ENCODE data around the gene MRPL48.
"Not testable (repeated sequence)": the region's sequence is repeated elsewhere in the genome, so short reads cannot be mapped to it uniquely, and the experiment has no call there.

The MRPL48 gene

DNA sequence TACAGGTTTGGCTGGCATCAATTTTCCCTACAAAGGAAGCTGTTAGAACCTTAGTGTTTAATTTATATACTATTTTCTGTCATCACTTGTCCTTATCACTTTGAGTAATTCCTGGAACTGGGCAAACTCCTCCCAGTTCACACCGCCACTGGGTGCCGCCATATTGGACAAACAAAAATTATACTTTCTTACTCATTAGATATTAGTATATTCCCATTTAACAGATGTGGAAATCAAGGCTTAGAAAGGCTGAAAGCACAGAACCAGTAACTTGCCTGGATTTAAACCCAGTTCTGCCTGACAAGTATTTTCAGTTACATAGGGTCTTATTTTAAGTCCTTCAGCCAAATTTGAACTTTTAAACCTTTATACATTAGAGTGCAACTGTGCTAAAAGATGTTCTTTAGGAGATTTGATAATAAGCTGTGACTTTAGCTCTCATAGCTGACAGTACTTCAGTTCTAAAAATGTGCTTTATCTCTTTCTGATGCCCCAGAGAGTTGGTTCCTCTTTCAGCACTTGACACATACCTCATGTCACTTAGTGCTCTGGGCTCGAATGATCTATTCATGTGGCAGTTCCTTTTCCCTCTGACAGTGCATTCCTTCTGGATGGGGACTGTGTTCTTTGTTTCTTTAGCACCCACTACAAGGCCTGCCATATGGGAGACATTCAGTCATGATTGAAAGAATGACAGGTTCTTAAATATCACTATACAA lies 63.5 kb downstream of the MRPL48 start:
- no peak for DNase-seq

DNA sequence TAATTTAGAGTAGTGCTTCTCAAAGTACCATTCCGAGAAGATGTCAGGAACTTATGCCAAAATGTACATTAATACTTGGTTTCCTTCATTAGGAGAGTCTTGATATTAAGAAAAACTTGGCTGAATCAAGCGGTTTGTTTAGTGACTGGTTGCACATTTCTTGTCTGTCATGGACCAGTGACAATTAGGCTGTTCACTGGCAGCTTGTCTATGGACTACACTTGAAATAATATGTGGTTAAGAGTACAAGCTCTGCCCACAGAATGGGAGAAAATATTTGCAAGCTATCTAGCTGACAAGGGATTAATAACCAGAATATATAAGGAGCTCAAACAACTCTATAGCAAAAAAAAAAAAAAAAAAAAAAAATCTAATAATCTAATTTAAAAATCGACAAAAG lies 64.4 kb downstream of the MRPL48 start:
- no peak for DNase-seq

DNA sequence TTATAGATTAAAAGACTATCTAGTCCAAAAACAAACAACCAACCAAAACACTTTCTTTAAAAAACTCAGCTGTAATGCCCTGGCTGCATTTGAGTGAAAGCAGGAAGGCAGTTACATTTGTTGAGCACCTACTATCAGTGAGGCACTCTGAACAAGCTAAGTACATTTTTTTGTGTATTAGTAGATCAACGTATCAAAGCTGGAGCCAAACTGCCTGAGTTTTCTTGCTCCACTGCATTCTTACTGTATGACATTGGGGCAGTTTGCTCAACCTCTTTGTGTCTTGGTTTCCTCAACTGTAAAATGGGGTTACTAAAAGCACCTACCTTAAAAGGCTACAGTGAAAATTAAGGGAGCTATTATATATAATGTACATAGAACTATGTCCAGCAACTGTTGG lies 67.0 kb downstream of the MRPL48 start:
- DNase-seq: no peak

DNA sequence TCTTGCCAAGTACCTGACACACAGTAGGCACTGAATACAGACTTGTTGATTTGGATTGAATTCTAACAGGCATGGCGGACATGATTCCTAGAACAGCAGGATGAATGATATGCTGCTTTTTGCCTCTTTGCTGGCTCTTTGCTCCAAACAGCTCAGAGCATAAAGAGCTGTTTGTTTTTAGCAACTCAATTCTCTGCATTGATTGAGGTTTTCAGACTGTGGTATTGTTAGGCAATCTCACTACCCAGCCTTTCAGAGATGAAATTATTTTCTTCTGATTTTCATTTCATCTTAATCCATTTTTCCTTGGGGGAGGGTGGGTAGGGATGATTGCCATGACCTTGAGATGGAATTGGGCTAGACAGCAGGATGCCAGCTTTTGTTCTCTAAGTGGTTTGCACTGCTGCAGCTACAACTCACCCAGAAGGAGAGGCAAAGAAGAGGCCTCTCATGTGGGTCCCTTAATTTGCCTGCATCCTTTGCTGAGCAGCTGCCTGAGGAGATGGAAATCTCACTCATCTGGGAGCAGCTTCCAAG lies 68.4 kb downstream of the MRPL48 start:
- no peak for DNase-seq

DNA sequence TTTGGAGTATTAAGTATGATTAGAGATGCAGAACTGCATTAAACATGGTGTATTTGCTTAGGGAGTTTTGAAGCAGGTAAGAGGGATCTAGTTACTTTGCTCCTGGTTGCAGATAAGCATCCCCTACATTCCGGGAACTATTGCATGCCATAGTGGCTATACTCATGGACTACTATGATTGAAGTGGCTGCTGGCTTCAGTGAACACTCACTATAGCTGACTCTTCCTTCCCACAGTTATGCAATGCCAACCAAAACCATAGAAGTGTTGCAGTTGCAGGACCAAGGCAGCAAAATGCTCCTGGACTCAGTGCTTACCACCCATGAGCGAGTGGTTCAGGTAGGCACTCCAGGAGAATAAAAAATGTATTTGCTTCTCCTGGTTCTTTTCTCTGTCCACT lies 72.0 kb downstream of the MRPL48 start:
- no peak for DNase-seq

DNA sequence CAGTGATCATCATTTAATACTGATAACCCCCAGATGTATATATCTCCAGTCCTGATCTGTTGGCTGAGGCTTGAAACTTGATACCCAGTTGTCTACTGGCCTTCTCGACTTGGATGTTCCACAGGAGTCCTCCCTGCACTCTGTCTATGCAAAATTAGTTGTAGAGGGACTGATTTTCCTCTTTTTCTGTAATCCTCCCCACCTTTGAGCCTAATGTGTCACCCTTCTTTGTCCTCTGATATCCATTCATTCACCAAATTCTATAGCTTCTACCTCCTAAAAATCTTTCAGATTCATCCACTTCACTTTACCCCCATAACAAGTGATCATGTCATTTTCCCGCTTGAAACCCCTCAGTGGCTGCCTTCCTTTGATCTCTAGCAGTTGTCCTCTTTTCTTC lies 72.5 kb downstream of the MRPL48 start:
- DNase-seq: no peak

DNA sequence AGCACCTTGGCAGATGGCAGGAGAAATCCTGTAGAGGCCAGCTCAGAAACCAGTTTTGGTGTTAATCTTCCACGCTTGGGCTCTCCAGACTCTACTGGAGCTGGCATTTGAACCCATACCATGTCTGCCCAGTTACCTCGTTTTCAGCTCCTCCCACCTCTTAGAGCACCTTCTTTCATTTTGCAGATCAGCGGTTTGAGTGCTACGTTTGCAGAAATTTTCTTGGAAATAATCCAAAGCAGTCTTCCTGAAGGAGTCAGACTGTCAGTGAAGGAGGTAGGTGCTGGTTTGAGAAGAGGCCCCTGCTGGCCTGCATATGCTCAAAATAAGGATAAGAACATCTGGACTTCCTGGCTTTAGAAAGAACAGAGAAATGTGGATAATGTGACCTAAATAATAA lies 75.3 kb downstream of the MRPL48 start:
- DNase-seq: no peak

DNA sequence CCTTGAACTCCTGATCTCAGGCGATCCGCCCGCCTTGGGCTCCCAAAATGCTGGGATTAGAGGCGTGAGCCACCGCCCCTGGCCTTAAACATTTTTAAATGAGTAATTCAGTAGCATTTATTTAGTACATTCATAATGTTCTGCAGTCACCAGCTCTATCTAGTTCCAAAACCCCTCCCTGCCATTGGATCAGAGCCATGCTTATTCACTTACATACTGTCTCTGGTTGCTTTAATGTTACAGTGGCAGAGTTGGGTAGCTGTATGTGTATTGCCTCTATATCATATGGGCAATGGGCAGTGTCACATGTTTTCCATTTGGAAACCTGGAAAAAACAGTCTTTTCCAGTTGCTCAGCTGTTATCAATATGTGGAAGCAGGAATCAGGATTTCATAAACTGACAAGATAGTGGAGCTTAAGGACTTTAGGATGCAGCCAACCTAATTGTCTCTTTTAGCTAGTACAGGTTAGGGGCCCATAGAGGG lies 78.5 kb downstream of the MRPL48 start:
- peak; percentile 64 for DNase-seq

DNA sequence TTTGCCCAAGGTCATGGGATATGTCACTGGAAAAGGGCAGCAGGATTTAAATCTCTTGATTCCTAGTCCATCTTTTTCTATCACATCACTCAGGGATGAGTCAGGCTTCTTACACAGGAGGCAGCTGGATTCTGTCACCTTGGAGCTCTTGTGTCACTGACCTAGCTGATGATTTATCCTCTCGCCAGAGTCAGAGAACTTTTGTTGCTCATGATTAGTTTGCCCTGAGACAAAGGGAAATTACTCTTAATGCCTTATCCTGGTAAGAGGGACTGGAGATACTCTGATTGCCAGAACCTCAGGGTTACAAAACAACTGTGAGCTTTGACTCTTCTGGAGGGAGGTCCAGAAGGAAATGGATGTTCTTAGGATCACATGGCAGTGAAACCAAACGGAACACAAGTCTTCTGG lies 78.9 kb downstream of the MRPL48 start:
- peak; percentile 80 for DNase-seq

DNA sequence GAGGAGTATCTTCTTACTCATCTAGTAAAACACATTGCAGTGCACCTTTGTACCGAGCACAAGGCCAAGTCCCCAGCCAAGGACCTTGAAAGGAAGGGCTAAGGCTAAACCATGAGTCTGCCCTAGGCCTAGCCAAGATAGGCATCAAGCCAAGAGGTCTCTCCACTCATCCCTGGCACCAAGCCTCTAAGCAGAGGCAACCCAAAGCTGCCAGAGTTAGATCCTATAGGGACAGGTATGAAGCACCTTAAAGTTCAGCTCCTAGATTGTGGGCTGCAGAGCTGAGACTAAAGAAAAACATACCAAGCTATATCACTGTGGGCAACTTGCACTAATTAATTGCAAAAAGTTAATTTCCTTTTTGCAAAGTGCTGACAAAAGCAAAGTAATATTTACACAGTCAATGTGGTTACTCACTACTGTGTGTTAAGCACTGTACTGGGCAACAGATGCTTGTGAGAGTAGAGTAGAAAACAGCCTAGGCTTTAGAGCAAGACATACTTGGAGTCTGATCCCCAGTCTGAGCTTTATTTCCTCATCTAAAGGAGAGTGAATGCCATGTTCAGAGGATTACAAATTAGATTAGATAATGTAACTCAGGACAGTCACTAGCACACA lies 81.8 kb downstream of the MRPL48 start:
- DNase-seq: no peak

DNA sequence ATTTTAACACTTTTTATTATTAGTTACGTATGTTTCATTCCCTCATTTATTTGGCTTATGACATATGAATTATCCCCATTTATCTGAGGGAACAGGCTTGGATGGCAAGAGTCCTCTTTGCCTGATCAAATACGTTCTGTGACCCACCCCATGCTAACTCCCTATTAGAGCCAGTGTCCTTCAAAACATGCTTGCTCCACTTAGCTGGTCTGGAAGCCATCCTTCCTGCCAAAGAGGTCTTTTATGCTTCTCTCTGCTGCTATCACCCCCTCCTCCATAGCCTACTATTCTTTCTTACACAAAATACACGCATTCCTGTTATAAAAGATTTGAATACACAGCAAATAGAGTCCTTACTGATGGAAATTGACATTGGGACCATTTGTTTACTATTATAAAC lies 82.6 kb downstream of the MRPL48 start:
- DNase-seq: no peak

DNA sequence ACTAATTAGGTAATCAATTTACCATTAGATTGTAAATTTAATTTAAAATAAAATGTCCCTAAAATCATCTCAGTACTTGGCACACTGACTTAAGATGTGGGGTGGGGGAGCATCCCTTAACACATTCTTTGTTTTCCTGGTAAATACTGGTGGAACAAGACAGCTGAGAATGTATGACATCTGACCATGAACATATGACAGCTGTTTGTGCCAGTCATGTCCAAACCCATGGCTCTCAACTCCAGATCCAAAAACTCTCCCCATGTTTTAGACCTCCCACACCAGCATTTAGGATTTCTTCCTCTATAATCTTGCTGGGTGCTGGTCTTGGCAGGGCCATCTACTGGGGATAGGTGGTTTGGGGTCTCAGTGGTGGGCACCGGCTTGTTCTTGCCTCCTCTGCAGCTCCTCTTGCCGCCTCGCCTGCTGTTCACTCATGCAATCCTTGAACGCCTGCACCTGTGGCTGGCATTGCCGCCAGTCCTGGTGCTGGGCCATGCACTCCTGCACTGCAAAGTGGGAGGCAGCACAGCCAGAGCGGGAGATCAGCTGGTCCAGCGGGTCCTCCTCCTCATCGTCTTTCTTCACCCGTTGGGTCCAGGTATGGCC lies 85.2 kb downstream of the MRPL48 start:
- DNase-seq: no peak

DNA sequence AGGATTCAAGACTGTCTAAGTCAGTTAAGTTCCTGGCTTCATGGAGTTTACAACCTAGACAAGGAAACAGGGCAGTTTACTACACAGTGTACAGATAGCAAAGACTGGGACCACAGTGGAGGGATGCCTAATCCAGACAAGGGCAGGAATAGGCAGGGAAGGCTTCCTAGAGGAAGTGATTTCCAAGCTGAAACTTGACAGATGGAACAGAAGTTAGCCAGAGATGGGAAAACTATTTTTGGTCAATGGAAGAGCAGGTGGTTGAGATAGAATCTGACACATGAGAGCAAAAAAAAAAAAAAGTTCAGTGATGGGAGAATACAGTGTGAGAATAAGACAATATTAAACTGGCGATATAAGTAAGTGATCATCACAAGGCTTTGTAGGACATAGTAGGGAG lies 87.7 kb downstream of the MRPL48 start:
- no peak for DNase-seq

DNA sequence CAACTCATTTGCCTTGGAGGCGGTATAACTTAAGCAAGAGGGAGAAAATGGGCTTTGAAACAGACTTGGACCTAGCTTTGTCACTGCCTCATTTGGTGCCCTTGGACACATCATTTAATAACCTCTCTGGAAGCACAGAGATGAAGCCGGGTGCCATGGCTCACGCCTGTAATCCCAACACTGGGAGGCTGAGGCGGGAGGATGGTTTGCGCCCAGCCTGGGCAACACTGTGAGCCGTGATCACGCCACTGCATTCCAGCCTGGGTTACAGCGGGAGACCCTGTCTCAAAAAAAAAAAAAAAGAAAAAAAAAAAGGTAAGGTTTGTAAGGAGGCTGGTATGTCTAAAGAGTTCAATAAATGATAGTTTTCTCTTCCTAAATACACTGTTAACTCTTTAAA lies 88.2 kb downstream of the MRPL48 start:
- DNase-seq: no peak

DNA sequence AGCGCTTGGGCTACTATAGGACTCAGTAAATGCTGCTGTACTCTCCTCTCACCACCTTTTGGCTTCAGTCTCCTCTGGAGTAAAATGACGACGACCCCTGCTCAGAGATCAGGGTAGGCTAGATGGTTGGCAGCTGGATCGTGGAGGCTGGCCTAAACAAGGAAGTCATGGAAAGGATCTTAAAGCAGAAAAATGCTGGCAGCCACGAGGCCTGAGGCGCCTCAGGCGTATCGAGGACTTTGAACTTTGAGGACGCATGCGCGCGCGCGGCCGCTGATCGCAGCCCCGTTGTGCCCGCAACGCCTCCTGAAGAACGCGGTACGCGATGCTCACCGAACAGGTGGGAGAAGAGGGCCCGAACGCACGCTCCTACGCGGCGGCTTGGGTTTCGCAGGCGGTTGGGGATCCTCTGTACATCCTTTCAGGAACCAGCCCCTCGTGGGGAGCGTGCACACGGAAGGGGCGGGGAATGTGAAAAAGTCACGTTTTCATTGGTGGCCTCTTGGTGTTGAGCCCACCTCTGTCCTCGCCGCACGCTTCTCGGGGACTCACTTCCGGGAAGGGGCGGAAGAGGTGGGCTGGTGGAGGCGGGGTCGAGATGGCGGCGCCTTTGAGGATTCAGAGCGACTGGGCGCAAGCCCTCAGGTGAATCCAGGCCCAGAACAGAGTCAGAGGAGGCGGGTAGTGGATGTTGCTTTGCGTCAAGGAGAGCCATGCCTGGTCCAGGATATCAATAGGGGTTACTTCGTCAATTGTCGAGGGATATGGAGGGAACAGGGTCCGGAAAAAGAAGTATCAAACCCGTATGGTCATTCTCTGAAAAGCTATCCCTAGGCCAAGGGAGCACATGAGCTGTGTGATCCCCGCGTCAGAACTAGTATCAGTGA lies 89.0 kb downstream of the MRPL48 start, which contains the start of the genes COA4 and PAAF1:
TSS of gene COA4 (minus strand) at position 423 of the 887 bp plus-strand sequence. CDS start 3,468 bp downstream, outside the sequence.
TSS of gene PAAF1 (plus strand) at position 576 of the 887 bp plus-strand sequence. CDS start at position 599, 23 bp downstream.
- peak; percentile 96 for DNase-seq

DNA sequence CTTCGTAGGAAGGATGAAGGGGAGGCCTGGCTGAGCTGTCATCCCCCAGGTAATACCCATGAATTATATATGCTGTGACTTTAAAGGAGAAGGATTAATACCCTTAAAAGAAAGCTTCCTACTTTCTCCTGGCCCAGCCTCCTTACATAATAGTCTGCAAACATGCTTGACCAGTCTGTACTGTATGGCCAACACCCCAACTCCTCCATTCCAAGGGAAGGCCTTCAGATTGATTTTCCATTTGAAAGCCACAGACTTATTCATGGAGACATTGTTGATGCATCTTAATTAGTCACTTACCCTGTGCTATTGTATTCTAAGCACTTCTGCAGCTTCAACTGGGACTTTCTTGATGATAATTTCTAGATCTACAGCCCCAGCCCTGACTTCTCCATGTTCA lies 91.1 kb downstream of the MRPL48 start:
- no peak for DNase-seq

DNA sequence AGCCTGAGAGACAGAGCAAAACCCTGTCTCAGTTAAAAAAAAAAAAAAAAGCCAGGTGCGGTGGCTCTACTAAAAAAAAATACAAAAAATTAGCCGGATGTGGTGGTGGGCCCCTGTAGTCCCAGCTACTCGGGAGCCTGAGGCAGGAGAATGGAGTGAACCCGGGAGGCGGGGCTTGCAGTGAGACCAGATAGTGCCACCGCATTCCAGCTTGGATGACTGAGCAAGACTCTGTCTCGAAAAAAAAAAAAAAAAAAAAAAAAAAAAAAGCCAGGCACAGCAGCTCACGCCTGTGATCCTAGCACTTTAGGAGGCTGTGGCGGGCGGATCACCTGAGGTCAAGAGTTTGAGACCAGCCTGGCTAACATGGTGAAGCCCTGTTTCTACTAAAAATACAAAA lies 92.8 kb downstream of the MRPL48 start:
- DNase-seq: not testable (repeated sequence)

DNA sequence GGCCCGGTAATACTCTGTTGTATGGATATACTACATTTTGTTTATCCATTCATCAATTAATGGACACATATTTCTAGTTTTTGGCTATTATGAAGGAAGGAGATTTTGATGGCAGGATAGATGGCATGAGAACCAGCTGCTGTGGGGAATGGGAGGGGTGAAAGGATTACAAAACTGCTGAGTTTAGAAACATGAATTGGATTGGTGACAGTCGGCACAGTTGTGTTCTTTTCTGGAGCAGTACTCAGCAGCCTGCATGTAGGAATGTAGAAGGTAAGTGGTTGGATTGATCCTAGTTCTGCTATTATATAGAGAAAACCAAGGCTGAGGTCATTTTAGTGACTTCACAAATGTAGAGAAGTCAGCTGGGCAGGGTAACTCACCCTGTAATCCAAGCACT lies 96.2 kb downstream of the MRPL48 start:
- no peak for DNase-seq

DNA sequence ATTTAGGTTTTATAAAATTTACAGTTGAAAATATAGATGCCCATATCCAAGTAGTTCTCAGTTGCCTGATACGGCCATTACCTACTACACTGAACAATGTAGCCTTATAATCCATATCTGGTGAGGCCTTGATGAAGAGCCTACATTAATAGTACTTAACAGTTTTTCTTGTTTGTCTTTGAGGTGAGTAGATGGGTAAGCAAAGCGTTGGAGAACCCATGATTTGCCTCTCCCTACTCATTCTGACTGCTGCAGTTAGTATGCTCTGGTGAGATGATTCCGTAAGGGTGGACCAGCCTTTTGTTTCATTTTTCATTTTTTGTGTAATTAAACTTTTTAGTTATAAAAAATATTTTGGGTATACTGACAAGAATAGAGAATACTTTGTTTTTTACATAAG lies 100.6 kb downstream of the MRPL48 start:
- DNase-seq: no peak

DNA sequence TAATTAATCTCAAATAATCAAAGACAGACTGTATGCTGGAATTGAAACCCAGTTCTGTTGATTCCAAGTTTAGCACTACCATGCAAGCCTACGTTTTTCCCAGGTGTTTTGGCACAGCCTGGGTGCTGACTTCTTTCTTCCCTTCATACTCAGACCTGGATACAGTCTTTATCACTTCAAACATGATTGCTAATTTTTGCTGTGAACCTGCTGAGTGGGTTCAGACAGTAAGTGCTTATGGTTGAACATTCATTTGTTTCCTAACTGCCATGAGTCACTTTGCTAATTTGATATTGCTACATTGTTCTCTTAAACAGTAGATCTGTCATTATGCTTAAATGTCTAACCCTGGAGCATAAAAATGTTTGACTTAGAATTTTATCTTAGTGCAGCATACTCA lies 101.3 kb downstream of the MRPL48 start:
- no peak for DNase-seq

DNA sequence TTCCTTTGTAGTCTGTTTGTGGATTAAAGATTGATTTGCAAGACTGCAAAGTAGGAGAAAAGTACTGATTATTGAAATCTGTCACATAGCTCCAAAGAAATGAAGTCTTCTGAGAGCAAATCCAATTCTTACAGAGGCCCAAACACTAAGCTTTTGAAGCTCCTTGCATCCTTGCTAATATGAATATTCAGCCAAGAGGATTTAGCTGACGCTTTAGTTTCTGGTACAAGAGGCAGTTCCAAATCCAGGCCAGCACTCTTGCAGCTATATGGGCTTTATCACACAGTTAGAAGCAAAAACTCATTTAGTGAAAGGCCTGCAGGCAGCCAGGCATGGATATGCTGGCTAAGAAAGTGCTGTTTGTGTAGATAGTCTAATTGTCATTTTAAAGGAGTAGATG lies 101.9 kb downstream of the MRPL48 start:
- DNase-seq: no peak

DNA sequence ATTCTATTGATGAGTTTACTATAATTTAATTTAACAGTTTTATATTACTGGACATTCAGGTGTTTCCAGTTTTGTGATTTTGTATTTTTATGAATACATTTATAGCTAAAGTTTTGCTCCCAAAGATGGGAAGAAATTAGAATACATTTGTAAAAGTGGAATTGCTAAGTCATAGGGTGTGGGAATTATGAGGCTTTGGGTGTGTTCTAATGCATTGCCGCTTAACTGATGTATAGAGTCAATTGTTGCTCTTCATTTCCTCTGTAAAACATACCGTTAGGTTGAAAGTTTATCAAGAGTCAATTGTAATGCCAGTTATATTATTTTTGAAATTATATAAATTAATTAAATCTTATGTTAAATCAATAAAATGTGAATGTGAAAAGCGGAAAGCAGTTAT lies 105.4 kb downstream of the MRPL48 start:
- DNase-seq: no peak
